IMR-90 (cell line): ENCODE data around the gene COA1. TPM values are rescaled to one million over a fixed set of nuclear protein-coding genes. Genes with fewer than 3 reads are reported as not detected.
A peak's percentile ranks its signal among the peaks of the same experiment; 100 is the strongest.

ENCODE experiments used
- ATAC-seq: fragments of 200-7000 bp; cut with Tn5 transposase; 2 replicates; pipeline ENCODE4 v1.9.1; 2020; ENCODE audit warnings: low read depth, mild to moderate bottlenecking, moderate library complexity
- BruUV-seq: library from RNA; stranded (reverse); fragments of 400-500 nt; replicated peaks from 2 replicates; lab custom pipeline; 2021; lab: Mats Ljungman, UMichigan
- CTCF ChIA-PET: fragments of 300-600 bp; formaldehyde crosslinking; extraction: SDS; loops from one replicate; lab custom pipeline; 2021; ENCODE audit warnings: antibody characterized with exemption; lab: Yijun Ruan, JAX
- POLR2A ChIA-PET: fragments of 300-600 bp; sonication (Branson Sonifier 250); formaldehyde crosslinking; loops from one replicate; lab custom pipeline; 2022; ENCODE audit warnings: antibody characterized with exemption; ENCODE audit not compliant: unreplicated experiment; lab: Charles Lee
- DNase-seq: peaks from one replicate; pipeline ENCODE4 v3.0.0; 2013
- H2AFZ ChIP-seq: replicated peaks from 2 replicates; pipeline ENCODE3; 2013; ENCODE audit warnings: low read length, mild to moderate bottlenecking; ENCODE audit not compliant: poor library complexity
- H2AK5ac ChIP-seq: 2 replicates; pipeline ENCODE4 v1.6.1; 2013; ENCODE audit warnings: low read depth, low read length, inconsistent platforms
- H2AK9ac ChIP-seq: replicated peaks from 2 replicates; pipeline ENCODE3; 2013; ENCODE audit warnings: mild to moderate bottlenecking, low read depth, low read length, moderate library complexity; ENCODE audit not compliant: poor library complexity
- H2BK120ac ChIP-seq: 2 replicates; pipeline ENCODE4 v1.6.1; 2013; ENCODE audit warnings: low read depth, low read length, inconsistent platforms
- H2BK15ac ChIP-seq: 3 replicates; pipeline ENCODE4 v1.6.1; 2013; ENCODE audit warnings: low read depth, low read length, inconsistent platforms
- H2BK20ac ChIP-seq: 2 replicates; pipeline ENCODE4 v1.6.1; 2013; ENCODE audit warnings: low read depth, mild to moderate bottlenecking, inconsistent platforms, low read length, moderate library complexity
- H2BK5ac ChIP-seq: 2 replicates; pipeline ENCODE4 v1.6.1; 2013; ENCODE audit warnings: mild to moderate bottlenecking, low read depth, low read length, inconsistent platforms; ENCODE audit not compliant: poor library complexity, severe bottlenecking
- H3K14ac ChIP-seq: replicated peaks from 2 replicates; pipeline ENCODE4 v1.6.1; 2013; ENCODE audit warnings: low read depth, low read length, inconsistent platforms
- H3K18ac ChIP-seq: 2 replicates; pipeline ENCODE4 v1.6.1; 2013; ENCODE audit warnings: low read depth, low read length, control low read depth
- H3K23ac ChIP-seq: 2 replicates; pipeline ENCODE4 v1.6.1; 2013; ENCODE audit warnings: low read depth, low read length, inconsistent platforms
- H3K27ac ChIP-seq: 2 replicates; pipeline ENCODE4 v1.5.1; 2013; ENCODE audit warnings: mild to moderate bottlenecking, control low read depth, low read length; ENCODE audit not compliant: insufficient read depth
- H3K27me3 ChIP-seq: 2 replicates; pipeline ENCODE4 v1.6.1; 2013; ENCODE audit warnings: low read length; ENCODE audit not compliant: control insufficient read depth, insufficient read depth
- H3K36me3 ChIP-seq: 2 replicates; pipeline ENCODE4 v1.6.1; 2013; ENCODE audit warnings: low read length, mixed read lengths; ENCODE audit not compliant: control insufficient read depth, insufficient read depth
- H3K4ac ChIP-seq: 2 replicates; pipeline ENCODE4 v1.6.1; 2013; ENCODE audit warnings: low read depth, low read length, inconsistent platforms
- H3K4me1 ChIP-seq: 2 replicates; pipeline ENCODE4 v1.6.1; 2013; ENCODE audit warnings: low read length, mixed read lengths; ENCODE audit not compliant: control insufficient read depth, insufficient read depth
- H3K4me2 ChIP-seq: 2 replicates; pipeline ENCODE4 v1.6.1; 2013; ENCODE audit warnings: low read depth, mild to moderate bottlenecking, control low read depth, low read length, moderate library complexity
- H3K4me3 ChIP-seq: 2 replicates; pipeline ENCODE4 v1.5.1; 2013; ENCODE audit warnings: low read depth, mild to moderate bottlenecking, control low read depth, low read length, moderate library complexity; ENCODE audit not compliant: insufficient read depth
- H3K56ac ChIP-seq: 2 replicates; pipeline ENCODE4 v1.6.1; 2013; ENCODE audit warnings: low read length, inconsistent platforms; ENCODE audit not compliant: insufficient read depth; ENCODE audit errors: extremely low read depth
- H3K79me1 ChIP-seq, 2 experiments: 2 replicates each; pipeline ENCODE4 v1.6.1; 2013; ENCODE audit warnings: low read length in 2 of 2, inconsistent platforms in 1 of 2, low read depth in 1 of 2
- H3K9ac ChIP-seq: 2 replicates; pipeline ENCODE4 v1.6.1; 2013; ENCODE audit warnings: low read depth, low read length, control low read depth
- H3K9me1 ChIP-seq: 2 replicates; pipeline ENCODE4 v1.6.1; 2013; ENCODE audit warnings: low read length, inconsistent platforms; ENCODE audit not compliant: insufficient read depth
- H3K9me3 ChIP-seq: 2 replicates; pipeline ENCODE4 v1.6.1; 2013; ENCODE audit warnings: low read length; ENCODE audit not compliant: control insufficient read depth, insufficient read depth
- H4K20me1 ChIP-seq: 2 replicates; pipeline ENCODE4 v1.6.1; 2013; ENCODE audit warnings: low read length, inconsistent platforms; ENCODE audit not compliant: insufficient read depth
- H4K5ac ChIP-seq: 2 replicates; pipeline ENCODE4 v1.6.1; 2013; ENCODE audit warnings: mild to moderate bottlenecking, low read depth, low read length, control low read depth
- H4K8ac ChIP-seq, 2 experiments: 2 replicates each; pipeline ENCODE4 v1.6.1; 2013; ENCODE audit warnings: low read depth in 2 of 2, low read length in 2 of 2, control low read depth in 1 of 2, inconsistent platforms in 1 of 2
- H4K91ac ChIP-seq: 2 replicates; pipeline ENCODE4 v1.6.1; 2013; ENCODE audit warnings: low read depth, low read length, inconsistent platforms; ENCODE audit not compliant: insufficient read depth
- MAZ ChIP-seq: IDR thresholded peaks from 2 replicates; pipeline ENCODE4 v1.6.1; 2012; ENCODE audit warnings: low read depth, mild to moderate bottlenecking, low read length, improper control_type of control experiment, moderate library complexity, borderline replicate concordance
- WGBS, 2 experiments: methylation state at CpG; one replicate each; pipeline versions ENCODE4 v1.1.5 to v1.1.7; 2013; ENCODE audit warnings: missing lambda C conversion rate in 2 of 2; ENCODE audit not compliant: insufficient read length in 1 of 2; ENCODE audit errors: extremely low coverage in 2 of 2; 5-methylcytosine and 5-hydroxymethylcytosine counted together
- dilution Hi-C: fragments of 300-500 bp; cut with HindIII; formaldehyde crosslinking; loops from one replicate; pipeline ENCODE4 v1.14.3; 2018; ENCODE audit warnings: low sequenced_read_pairs; ENCODE audit not compliant: unreplicated experiment
- in situ Hi-C: fragments of 300-500 bp; cut with MboI; formaldehyde crosslinking; loops from 3 replicates; pipeline ENCODE4 v1.14.3; 2019; ENCODE audit warnings: low sequenced_read_pairs, inconsistent platforms, mixed read lengths
- intact Hi-C: fragments of 100-400 bp; cut with micrococcal nuclease; formaldehyde crosslinking; loops from 2 replicates; pipeline ENCODE4 v1.10.0; 2022
- polyA plus RNA-seq, 3 experiments: library from polyadenylated mRNA; depleted of rRNA; stranded (reverse); fragments of >200 nt; gene quantifications; 2 replicates each; pipeline ENCODE4 v1.2.3, GENCODE V29; 2012; ENCODE audit warnings: low replicate concordance in 1 of 3
- total RNA-seq: library from RNA; depleted of rRNA; stranded (reverse); fragments of >200 nt; gene quantifications from 2 replicates; pipeline ENCODE4 v1.2.3, GENCODE V29; 2012

The COA1 gene
- total and polyA plus RNA-seq, 2 of the 4 experiments (the other 2 are of a cell fraction), result 34.2 to 59.5 TPM

DNA sequence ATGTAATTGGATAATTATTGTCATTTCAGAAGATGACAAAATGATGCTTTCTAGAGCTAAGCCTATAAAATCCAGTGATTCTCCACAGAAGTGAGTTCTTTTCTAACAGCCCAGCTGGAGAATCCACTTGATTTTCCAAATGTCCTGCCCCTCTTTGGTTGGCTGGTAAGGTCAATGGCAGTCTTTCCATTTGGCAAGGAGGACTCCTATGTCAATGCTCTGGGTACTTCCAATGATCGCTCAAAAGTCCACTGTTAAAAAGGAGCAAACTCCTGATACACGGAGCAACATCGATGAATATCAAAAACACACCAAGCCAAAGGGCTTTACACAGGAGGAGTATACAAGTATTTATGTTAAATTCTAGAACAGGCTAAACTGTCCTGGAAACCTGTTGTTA, 88.6 kb downstream of the COA1 start:
- H2BK20ac ChIP-seq, result peak overlapping the region; percentile 27; the same call in 1 of the 2 replicates
- H3K4me3 ChIP-seq, result no peak overlapping the region
- H3K18ac ChIP-seq, result no peak overlapping the region; the same call in 1 of the 2 replicates
- H3K4me1 ChIP-seq, result peaks cover 25% of the 10 kb centered on the region
- BruUV-seq, result no TSS peak
- peak overlapping the region; percentile 36; the same call in 1 of the 3 replicates for H2BK15ac ChIP-seq
- H2AFZ ChIP-seq, result no peak overlapping the region
- DNase-seq (no peak), ATAC-seq (no peak)
- H4K91ac ChIP-seq, result peak overlapping the region; percentile 34
- H3K4ac ChIP-seq, result peak overlapping the region; percentile 75; the same call in 1 of the 2 replicates
- POLR2A ChIA-PET, result no interaction called here
- H3K14ac ChIP-seq, result peak overlapping the region; percentile 24; the same call in 1 of the 2 replicates
- H3K9me1 ChIP-seq, result peaks cover 22% of the 10 kb centered on the region
- peak overlapping the region in 1 of 2 experiments; percentile 72; a peak in 1 of 4 replicates for H4K8ac ChIP-seq
- in situ Hi-C loops, result no loop called here
- peaks cover 19 to 76% of the 10 kb centered on the region in 2 experiments for H3K79me1 ChIP-seq
- H2AK5ac ChIP-seq, result peak overlapping the region; percentile 15; the same call in 1 of the 2 replicates
- H4K20me1 ChIP-seq, result no peaks in the 10 kb centered on the region
- no peaks in the 10 kb centered on the region for H3K9me3 ChIP-seq
- H3K27ac ChIP-seq, result peak overlapping the region; percentile 81; the same call in 1 of the 2 replicates
- CTCF ChIA-PET, result interaction anchor here (1.6 to 2.3 kb wide), 2 partner anchors 58 to 59 kb away, joined by 5 to 10 read pairs; partner anchors contain the start of gene STK17A
- no peak overlapping the region for H3K9ac ChIP-seq
- peak overlapping the region; percentile 85; the same call in 1 of the 2 replicates for H4K5ac ChIP-seq
- dilution Hi-C loops, result no loop called here
- H2BK5ac ChIP-seq, result peak overlapping the region; percentile 66
- TF ChIP-seq MAZ, result no peak
- intact Hi-C loops, result no loop called here
- no peak overlapping the region for H2AK9ac ChIP-seq
- H3K23ac ChIP-seq, result peak overlapping the region; percentile 28; the same call in 1 of the 2 replicates
- H3K36me3 ChIP-seq, result peaks cover 31% of the 10 kb centered on the region
- no peak overlapping the region for H3K56ac ChIP-seq
- peak overlapping the region; percentile 47; the same call in 1 of the 2 replicates for H3K4me2 ChIP-seq
- WGBS, 2 experiments, result no CpG with 5 or more reads among the region's 3 CpGs
- peak overlapping the region; percentile 17 for H2BK120ac ChIP-seq
- H3K27me3 ChIP-seq, result no peaks in the 10 kb centered on the region
